Fibroblast of pulmonary artery (primary cell): ENCODE results near the gene SPOCK1.
A peak's percentile ranks its signal among the peaks of the same experiment; 100 is the strongest.
"Not testable (repeated sequence)": the region's sequence is repeated elsewhere in the genome, so short reads cannot be mapped to it uniquely, and the experiment has no call there.

Source experiments
- DNase-seq: peaks from one replicate; pipeline ENCODE4 v3.0.0-alpha.2; 2010; ENCODE audit warnings: low read depth
- H3K4me3 ChIP-seq: replicated peaks from 2 replicates; pipeline ENCODE4 v1.5.1; 2011; ENCODE audit warnings: low read depth, mild to moderate bottlenecking, control low read depth, low read length, moderate library complexity
- TF ChIP-seq, protein P1 (sequence below): IDR thresholded peaks from 2 replicates; pipeline ENCODE4 v1.5.1; 2011; ENCODE audit warnings: mild to moderate bottlenecking, control low read depth, low read length, inconsistent platforms; ENCODE audit errors: missing control alignments

Gene SPOCK1

GRCh38 chr5:137262818-137263217 is 236.3 kb downstream of the SPOCK1 start:
- no peak overlapping the region for H3K4me3 ChIP-seq
- DNase-seq: no peak
- TF ChIP-seq, protein P1, sequence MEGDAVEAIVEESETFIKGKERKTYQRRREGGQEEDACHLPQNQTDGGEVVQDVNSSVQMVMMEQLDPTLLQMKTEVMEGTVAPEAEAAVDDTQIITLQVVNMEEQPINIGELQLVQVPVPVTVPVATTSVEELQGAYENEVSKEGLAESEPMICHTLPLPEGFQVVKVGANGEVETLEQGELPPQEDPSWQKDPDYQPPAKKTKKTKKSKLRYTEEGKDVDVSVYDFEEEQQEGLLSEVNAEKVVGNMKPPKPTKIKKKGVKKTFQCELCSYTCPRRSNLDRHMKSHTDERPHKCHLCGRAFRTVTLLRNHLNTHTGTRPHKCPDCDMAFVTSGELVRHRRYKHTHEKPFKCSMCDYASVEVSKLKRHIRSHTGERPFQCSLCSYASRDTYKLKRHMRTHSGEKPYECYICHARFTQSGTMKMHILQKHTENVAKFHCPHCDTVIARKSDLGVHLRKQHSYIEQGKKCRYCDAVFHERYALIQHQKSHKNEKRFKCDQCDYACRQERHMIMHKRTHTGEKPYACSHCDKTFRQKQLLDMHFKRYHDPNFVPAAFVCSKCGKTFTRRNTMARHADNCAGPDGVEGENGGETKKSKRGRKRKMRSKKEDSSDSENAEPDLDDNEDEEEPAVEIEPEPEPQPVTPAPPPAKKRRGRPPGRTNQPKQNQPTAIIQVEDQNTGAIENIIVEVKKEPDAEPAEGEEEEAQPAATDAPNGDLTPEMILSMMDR: no peak

DNA sequence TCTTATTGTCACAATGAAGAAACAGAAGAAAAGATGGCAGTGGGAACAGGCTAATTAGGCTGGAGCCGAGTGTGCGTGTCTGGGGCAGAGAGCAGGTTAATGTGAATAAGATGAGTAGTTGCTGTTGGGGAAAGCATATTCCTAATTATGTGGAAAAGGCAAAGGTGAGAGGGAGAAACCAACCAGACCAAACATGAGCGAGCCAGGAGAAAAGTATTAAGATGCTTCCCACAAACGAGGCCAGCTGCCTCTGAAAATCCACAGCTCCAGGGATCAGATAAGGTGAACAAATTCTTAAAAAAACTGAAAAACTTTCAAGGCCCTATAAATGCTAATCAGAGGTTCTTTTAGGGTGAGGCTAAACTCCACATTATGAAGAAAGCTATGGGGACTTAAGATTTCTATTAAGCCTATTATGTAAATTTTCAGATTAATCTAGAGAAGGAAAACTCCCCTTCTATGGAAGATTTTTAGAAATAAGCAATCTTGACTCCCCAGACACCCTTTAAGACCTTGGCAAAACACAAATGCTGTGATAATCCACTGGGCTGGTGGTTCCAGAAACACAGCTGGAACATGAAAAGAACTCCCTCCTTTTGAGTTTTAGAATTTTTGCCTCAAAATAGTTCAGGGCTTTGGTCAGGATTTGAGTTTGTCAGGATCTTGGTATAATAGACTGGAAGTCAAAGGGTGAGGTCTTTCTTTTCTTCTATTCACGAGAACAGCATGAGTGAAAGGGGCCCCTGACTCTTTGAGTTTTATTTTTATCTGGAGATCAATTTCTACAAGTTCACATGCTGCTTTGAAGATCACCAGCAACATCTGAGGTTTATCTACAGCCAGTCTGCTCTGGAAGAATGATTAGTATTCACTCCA is 238.1 kb downstream of the SPOCK1 start:
- no peak overlapping the region for H3K4me3 ChIP-seq
- TF ChIP-seq, protein P1: no peak
- DNase-seq: no peak

DNA sequence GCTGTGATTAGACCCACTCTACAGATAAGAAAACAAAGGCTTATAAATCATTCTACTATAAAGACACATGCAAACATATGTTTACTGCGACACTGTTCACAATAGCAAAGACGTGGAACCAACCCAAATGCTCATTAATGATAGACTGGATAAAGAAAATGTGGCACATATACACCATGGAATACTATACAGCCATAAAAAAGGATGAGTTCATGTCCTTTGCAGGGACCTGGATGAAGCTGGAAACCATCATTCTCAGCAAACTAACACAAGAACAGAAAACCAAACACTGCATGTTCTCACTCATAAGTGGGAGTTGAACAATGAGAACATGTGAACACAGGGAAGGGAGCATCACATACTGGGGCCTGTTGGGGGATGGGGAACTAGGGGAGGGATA is 240.0 kb downstream of the SPOCK1 start:
- DNase-seq, H3K4me3 ChIP-seq: not testable (repeated sequence)

DNA sequence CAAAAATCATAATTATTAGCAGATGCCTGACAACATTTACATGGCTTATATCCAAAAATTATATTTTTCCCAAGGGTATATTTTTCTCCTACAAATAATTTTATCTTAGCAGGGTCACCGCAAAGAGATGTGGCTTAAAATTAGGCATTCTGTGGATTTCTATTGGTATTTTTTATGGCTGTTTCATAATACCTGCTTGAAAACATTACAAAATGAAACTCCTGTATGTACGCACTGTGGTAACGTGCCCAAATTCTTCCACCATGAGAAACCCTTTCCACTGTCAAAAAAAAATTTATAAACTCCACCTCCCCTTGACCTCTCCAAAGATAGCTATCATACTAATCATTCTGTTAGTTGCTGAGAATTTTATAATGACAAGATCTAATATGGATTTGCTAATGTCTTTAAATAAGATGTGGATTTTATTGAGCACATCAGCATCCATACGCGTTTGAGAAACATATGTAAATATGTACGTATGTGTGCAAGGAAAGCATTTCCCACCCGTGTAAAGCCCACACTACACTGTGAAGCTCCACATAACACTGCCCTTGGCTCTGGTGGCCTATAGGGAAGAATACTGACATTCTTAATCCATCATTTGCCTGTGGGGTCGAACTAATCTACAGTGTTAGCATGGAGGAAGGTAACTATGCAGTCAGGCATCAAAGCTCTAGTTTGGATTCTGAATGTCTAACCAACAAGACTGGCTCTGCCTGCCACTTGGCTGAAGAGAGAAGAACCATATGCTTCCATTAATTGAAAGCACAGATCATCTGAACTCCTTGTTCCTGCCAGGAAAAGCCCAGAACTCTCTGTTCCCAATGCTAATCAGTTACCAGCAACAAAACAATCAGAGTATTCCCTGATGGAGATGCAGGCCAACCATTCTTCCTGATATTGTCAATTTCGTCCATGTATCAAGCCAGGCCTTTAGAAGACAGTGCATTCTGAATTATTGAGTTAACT is 244.7 kb downstream of the SPOCK1 start:
- H3K4me3 ChIP-seq: no peak overlapping the region
- peak; percentile 74 for DNase-seq
- TF ChIP-seq, protein P1: no peak

DNA sequence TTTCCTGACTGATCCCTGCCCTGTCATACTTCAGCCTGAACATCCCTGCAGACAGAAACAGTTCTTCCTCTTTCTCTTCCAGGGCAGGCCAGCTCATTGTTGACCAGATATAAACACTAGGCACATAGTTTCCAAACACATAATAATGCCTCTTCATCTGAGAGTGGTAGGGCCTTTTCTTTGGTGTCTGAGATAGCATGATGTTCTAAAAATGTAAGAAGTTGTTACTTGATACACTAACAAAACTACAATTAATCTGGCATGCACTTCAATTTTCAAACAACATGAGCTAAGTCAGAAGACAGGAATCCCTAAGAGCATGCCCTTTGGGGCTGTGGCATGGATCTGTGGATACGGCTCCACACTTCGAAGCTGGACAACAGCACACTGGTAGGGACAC is 246.6 kb downstream of the SPOCK1 start:
- TF ChIP-seq, protein P1: no peak
- DNase-seq: no peak
- H3K4me3 ChIP-seq: no peak overlapping the region

DNA sequence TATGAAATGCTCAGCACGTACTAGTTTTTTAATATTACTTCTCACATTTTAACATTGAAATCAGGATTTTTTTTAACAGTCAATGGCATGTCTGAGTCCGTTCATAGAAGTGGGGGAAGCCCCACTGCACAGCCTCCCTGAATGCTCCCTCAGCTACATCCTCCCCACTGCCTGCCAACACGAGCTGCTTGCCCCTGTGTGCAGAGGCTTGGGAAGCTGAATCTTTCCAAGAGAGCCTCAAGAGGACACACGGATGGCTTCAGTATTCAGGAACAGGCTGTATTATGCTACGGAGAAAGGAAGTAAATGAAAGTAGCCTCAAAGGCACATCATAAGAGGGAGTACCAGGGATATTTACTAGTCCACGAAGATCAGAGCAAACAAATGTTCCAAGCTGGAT is 248.7 kb downstream of the SPOCK1 start:
- TF ChIP-seq, protein P1: no peak
- H3K4me3 ChIP-seq: no peak overlapping the region
- DNase-seq: no peak

- TF ChIP-seq, protein P1: no peak
- no peak for DNase-seq
- no peak overlapping the region for H3K4me3 ChIP-seq
These were observed 250.6 kb downstream of the SPOCK1 start for GRCh38 chr5:137248527-137248926.
